ENCODE results near the gene PRSS56.

GRCh38 chr2:232515639-232516038, 4.5 kb upstream of the PRSS56 start:
- TF ChIP-seq CTCF (IDR thresholded peaks at IDR 0.05) = no peak
- TF ChIP-seq EZH2 (IDR thresholded peaks at IDR 0.05) = no peak
